ENCODE measurements around the gene PIGU.
"Not testable (repeated sequence)": the region's sequence is repeated elsewhere in the genome, so short reads cannot be mapped to it uniquely, and the experiment has no call there.

Gene PIGU

GRCh38 chr20:34622821-34623451 lies 54.0 kb downstream of the PIGU start:
- H3K27ac ChIP-seq, result peak overlapping the region; percentile 83
- no peaks in the 10 kb centered on the region for H3K27me3 ChIP-seq
- H3K36me3 ChIP-seq, result no peaks in the 10 kb centered on the region
- H3K4me1 ChIP-seq (ENCODE audit: control insufficient read depth in 1 of 2, insufficient read depth in 1 of 2, low read depth in 1 of 2, low read length in 1 of 2), result peaks cover 63 to 65% of the 10 kb centered on the region in 2 experiments
- no peak for TF ChIP-seq CTCF (IDR thresholded peaks at IDR 0.05)
- H3K4me3 ChIP-seq (ENCODE audit: low read depth in 1 of 2, low read length in 1 of 2), result peak overlapping the region; percentile 46 to 57
- H3K9me3 ChIP-seq, result no peaks in the 10 kb centered on the region

- H3K4me1 ChIP-seq (ENCODE audit: control insufficient read depth in 1 of 2, insufficient read depth in 1 of 2, low read depth in 1 of 2, low read length in 1 of 2), result peaks cover 51 to 53% of the 10 kb centered on the region in 2 experiments
- TF ChIP-seq CTCF (IDR thresholded peaks at IDR 0.05), result no peak
- peak overlapping the region; percentile 83 for H3K27ac ChIP-seq
- H3K9me3 ChIP-seq, result no peaks in the 10 kb centered on the region
- H3K27me3 ChIP-seq, result no peaks in the 10 kb centered on the region
- H3K36me3 ChIP-seq, result no peaks in the 10 kb centered on the region
- H3K4me3 ChIP-seq (ENCODE audit: low read depth in 1 of 2, low read length in 1 of 2), result no peak overlapping the region
Measured at GRCh38 chr20:34621383-34622367, 55.2 kb downstream of the PIGU start.

DNA sequence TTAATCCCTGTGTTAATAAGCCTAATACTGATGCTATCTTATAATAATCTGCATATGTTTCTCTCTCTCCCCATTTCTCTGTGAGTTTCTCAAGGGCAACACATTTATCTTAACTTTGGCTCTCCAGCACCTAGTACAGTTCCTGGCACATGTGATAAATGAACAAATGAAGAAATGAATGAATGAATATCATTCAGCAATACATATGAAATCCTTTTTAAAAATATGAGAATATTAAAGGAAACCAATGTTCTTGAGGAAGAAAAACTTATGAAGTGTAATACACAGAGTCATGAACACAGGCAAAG lies 55.9 kb downstream of the PIGU start:
- Histone ChIP-seq H3K27me3 (no peaks in the 10 kb centered on the region), H3K9me3 (no peaks in the 10 kb centered on the region), H3K27ac (peak overlapping the region; percentile 83), H3K36me3 (no peaks in the 10 kb centered on the region), H3K4me3 (ENCODE audit: low read depth in 1 of 2, low read length in 1 of 2) (no peak overlapping the region), H3K4me1 (ENCODE audit: control insufficient read depth in 1 of 2, insufficient read depth in 1 of 2, low read depth in 1 of 2, low read length in 1 of 2) (peaks cover 46 to 48% of the 10 kb centered on the region in 2 experiments)
- no peak for TF ChIP-seq CTCF (IDR thresholded peaks at IDR 0.05)

GRCh38 chr20:34618676-34619075 lies 58.2 kb downstream of the PIGU start:
- H3K36me3 ChIP-seq, result no peaks in the 10 kb centered on the region
- peak overlapping the region; percentile 56 for H3K27ac ChIP-seq
- H3K4me3 ChIP-seq (ENCODE audit: low read depth in 1 of 2, low read length in 1 of 2), result no peak overlapping the region
- no peak for TF ChIP-seq CTCF (IDR thresholded peaks at IDR 0.05)
- peaks cover 33 to 36% of the 10 kb centered on the region in 2 experiments for H3K4me1 ChIP-seq (ENCODE audit: control insufficient read depth in 1 of 2, insufficient read depth in 1 of 2, low read depth in 1 of 2, low read length in 1 of 2)
- no peaks in the 10 kb centered on the region for H3K9me3 ChIP-seq
- H3K27me3 ChIP-seq, result no peaks in the 10 kb centered on the region

DNA sequence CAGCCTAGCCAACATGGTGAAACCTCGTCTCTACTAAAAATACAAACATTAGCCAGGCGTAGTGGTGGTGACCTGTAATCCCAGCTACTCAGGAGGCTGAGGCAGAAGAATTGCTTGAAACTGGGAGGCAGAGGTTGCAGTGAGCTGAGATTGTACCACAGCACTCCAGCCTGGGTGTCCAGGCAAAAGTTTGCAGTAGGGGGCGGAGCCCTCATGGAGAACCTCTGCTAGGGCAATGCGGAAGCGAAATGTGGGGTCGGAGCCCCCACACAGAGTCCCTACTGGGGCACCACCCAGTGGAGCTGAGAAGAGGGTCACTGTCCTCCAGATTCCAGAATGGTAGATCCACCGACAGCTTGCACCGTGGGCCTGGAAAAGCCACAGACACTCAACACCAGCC lies 60.0 kb downstream of the PIGU start:
- peaks cover 15 to 18% of the 10 kb centered on the region in 2 experiments for H3K4me1 ChIP-seq (ENCODE audit: control insufficient read depth in 1 of 2, insufficient read depth in 1 of 2, low read depth in 1 of 2, low read length in 1 of 2)
- H3K27ac ChIP-seq; H3K4me3 ChIP-seq (ENCODE audit: low read depth in 1 of 2, low read length in 1 of 2); H3K36me3 ChIP-seq; H3K9me3 ChIP-seq; H3K27me3 ChIP-seq: not testable (repeated sequence)

GRCh38 chr20:34615477-34615876 lies 61.4 kb downstream of the PIGU start:
- no peak for TF ChIP-seq CTCF (IDR thresholded peaks at IDR 0.05)
- peaks cover 4 to 10% of the 10 kb centered on the region in 2 experiments for H3K4me1 ChIP-seq (ENCODE audit: control insufficient read depth in 1 of 2, insufficient read depth in 1 of 2, low read depth in 1 of 2, low read length in 1 of 2)
- H3K9me3 ChIP-seq, result no peaks in the 10 kb centered on the region
- H3K4me3 ChIP-seq (ENCODE audit: low read depth in 1 of 2, low read length in 1 of 2), result no peak overlapping the region
- no peaks in the 10 kb centered on the region for H3K36me3 ChIP-seq
- no peak overlapping the region for H3K27ac ChIP-seq
- no peaks in the 10 kb centered on the region for H3K27me3 ChIP-seq

DNA sequence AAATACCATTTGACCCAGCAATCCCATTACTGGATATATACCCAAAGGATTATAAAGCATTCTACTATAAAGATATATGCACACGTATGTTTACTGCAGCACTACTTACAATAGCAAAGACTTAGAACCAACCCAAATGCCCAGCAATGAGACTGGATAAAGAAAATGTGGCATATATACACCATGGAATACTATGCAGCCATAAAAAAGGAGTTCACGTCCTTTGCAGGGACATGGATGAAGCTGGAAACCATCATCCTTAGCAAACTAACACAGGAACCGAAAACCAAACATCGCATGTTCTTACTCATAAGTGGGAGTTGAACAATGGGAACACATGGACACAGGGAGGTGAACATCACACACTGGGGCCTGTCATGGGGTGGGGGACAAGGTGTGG lies 64.9 kb downstream of the PIGU start:
- H3K4me1 ChIP-seq (ENCODE audit: control insufficient read depth in 1 of 2, insufficient read depth in 1 of 2, low read depth in 1 of 2, low read length in 1 of 2), result peaks cover 21 to 22% of the 10 kb centered on the region in 2 experiments
- not testable (repeated sequence) for H3K27ac ChIP-seq; H3K4me3 ChIP-seq (ENCODE audit: low read depth in 1 of 2, low read length in 1 of 2); H3K27me3 ChIP-seq; H3K36me3 ChIP-seq; H3K9me3 ChIP-seq
